ENCODE results near the gene RHOT1.

DNA sequence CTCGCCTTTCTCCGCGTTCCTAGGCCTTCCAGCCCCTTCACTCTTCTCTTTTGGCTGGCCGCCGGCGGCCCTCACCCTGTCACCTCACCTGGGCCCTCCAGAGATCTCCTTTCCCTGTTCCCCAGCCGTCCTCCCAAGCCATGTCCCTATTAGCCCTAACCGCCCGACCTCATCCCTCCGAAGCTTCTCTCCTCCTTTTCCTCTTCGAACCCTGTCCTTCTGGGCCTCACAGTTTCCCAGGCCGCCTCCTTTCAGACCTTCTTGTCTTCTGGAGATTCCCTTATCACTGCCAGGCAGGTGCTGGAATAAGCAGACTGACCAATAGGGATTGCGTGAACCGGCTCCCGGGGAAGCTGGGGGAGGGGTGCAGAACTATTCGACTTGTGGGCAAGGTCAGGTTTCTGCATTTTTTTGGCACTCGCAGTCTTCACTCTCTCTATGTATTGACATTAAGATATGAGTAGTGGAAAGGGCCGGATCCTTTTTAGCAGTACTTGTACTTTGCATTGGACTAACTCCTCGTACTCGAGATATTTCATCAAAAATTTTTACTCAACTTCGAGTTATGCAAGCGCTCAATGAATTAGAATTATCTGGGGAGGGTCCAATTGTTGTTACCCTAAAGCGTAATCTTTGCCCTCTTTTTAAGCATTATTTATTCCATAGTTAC, 690 bp downstream of the RHOT1 start:
- TF ChIP-seq EP300 (IDR thresholded peaks at IDR 0.05) (no peak), POLR2A (IDR thresholded peaks at IDR 0.05) (no peak)
- TF ChIP-seq, protein P1, sequence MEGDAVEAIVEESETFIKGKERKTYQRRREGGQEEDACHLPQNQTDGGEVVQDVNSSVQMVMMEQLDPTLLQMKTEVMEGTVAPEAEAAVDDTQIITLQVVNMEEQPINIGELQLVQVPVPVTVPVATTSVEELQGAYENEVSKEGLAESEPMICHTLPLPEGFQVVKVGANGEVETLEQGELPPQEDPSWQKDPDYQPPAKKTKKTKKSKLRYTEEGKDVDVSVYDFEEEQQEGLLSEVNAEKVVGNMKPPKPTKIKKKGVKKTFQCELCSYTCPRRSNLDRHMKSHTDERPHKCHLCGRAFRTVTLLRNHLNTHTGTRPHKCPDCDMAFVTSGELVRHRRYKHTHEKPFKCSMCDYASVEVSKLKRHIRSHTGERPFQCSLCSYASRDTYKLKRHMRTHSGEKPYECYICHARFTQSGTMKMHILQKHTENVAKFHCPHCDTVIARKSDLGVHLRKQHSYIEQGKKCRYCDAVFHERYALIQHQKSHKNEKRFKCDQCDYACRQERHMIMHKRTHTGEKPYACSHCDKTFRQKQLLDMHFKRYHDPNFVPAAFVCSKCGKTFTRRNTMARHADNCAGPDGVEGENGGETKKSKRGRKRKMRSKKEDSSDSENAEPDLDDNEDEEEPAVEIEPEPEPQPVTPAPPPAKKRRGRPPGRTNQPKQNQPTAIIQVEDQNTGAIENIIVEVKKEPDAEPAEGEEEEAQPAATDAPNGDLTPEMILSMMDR (IDR thresholded peaks at IDR 0.05): no peak

Data from ovary (tissue), 3 donors.